RWPE1 (cell line): ENCODE results near the gene EEPD1.

ENCODE experiments used
- CTCF ChIA-PET: fragments of 350-600 bp; sonication (Branson Sonifier 250); formaldehyde crosslinking; extraction: SDS; loops from one replicate; lab custom pipeline; 2021; lab: Yijun Ruan, JAX
- POLR2A ChIA-PET: fragments of 400-600 bp; formaldehyde crosslinking; extraction: SDS; loops from one replicate; lab custom pipeline; 2020; ENCODE audit warnings: antibody characterized with exemption; ENCODE audit not compliant: low non-redundant PET; lab: Yijun Ruan, JAX
- DNase-seq: peaks from one replicate; pipeline ENCODE4 v3.0.0; 2012; ENCODE audit warnings: low spot score
- H3K27ac ChIP-seq: fragments of 450-650 bp; 2 replicates; pipeline ENCODE4 v1.5.1; 2017
- CTCF ChIP-seq: fragments of 450-650 bp; conservative IDR thresholded peaks from 2 replicates; pipeline ENCODE4 v1.5.1; 2017; ENCODE audit warnings: low read depth, mild to moderate bottlenecking

Gene EEPD1

DNA sequence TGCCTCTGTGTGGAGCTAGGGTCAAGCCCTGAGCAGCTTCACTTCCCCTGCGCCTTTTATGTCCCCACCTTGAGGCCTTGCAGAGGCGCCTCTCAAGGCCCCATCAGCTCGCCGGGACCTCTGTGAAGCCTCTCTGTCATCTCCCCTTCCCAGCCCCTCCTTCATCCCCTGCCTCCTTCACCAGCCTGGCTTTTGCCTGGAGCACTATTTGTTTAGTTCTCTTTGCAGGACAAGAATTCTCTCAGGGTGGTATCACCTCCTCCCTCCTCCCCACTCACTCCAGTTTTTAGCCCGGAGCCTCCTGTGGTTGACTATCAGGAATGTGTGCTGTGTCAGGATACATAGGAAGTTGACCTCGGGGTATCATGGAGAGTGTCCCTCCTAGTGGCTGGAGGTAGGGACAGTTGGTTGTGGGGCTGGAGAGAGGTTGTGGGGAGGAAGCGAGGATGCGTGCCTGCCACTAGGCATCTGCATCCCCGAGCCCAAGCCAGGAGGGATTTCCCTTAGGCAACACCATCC, 146.8 kb downstream of the EEPD1 start:
- no peak overlapping the region for H3K27ac ChIP-seq
- no peak for TF ChIP-seq CTCF
- no peak for DNase-seq
- ChIA-PET CTCF (interaction anchor here (1.0 kb wide), 1 partner anchor 315 kb away, joined by 5 read pairs; no protein-coding TSS in a partner anchor), POLR2A (no interaction called here)

GRCh38 chr7:36300696-36301350, 147.8 kb downstream of the EEPD1 start:
- no peak overlapping the region for H3K27ac ChIP-seq
- no peak for DNase-seq
- no peak for TF ChIP-seq CTCF
- ChIA-PET CTCF (interaction anchor here (0.6 to 1.1 kb wide), 4 partner anchors 18 to 321 kb away, joined by 3 to 5 read pairs (median 3); no protein-coding TSS in a partner anchor), POLR2A (no interaction called here)

DNA sequence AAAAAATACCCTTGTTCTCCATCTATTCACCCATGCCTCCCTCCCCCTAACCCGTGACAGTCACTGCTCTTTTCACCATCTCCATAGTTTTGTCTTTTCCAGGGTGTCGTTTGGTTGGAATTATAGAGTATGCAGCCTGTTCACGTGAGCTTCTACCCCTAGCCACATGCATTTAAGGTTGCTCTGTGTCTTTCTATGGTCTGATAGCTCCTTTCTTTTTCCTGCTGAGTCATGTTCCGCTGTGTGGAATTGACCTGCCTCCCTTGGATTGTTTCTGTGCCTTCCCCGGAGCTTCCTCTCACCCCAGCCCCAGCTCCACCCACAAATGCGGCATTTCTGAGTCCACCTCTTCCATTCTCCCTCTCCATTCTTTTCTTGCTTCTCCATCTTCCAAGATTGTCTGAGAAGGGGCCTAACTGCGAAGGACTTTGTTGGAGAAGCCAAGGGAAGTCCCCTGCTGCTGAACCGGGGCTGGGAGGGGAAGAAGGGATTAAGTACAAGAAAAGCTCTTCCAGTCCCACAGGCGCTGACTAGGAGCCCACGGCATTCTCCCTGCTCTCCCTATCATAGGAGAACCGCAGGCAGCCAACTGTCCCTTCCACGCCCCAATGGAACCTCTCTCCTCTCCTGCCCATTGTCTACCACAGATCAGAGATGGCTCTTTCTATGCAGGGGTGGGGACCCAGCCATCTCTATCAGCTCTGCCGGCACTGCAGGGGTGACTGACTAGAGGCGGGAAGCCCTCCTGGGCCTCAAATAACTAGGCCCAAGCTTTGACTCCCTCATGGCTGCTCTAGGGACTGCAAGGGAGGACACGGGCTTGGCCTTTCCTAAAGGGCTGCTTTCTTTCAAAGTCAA, 149.1 kb downstream of the EEPD1 start:
- peak overlapping the region; percentile 9; the same call in 1 of the 2 replicates for H3K27ac ChIP-seq
- POLR2A ChIA-PET = no interaction called here
- no peak for TF ChIP-seq CTCF
- no peak for DNase-seq
- CTCF ChIA-PET = interaction anchor here (0.6 to 1.3 kb wide), 3 partner anchors 16 to 525 kb away, joined by 3 to 5 read pairs (median 3); no protein-coding TSS in a partner anchor

GRCh38 chr7:36303202-36304098, 150.4 kb downstream of the EEPD1 start:
- POLR2A ChIA-PET = no interaction called here

GRCh38 chr7:36304099-36304425, 151.0 kb downstream of the EEPD1 start:
- ChIA-PET POLR2A (no interaction called here), CTCF (no interaction called here)

More at GRCh38 chr7:36303202-36304098, 150.4 kb downstream of the EEPD1 start:
- no peak for TF ChIP-seq CTCF
- CTCF ChIA-PET = interaction anchor here (0.6 to 0.7 kb wide), 2 partner anchors 16 to 497 kb away, joined by 3 to 6 read pairs; no protein-coding TSS in a partner anchor
- peak overlapping the region; percentile 78 for H3K27ac ChIP-seq
- DNase-seq = peak; percentile 60

More at GRCh38 chr7:36304099-36304425, 151.0 kb downstream of the EEPD1 start:
- TF ChIP-seq CTCF = no peak
- no peak for DNase-seq
- H3K27ac ChIP-seq = peak overlapping the region; percentile 78
